ENCODE data around the gene MCC. TPM values are rescaled to one million over a fixed set of nuclear protein-coding genes. Genes with fewer than 3 reads are reported as not detected.

MCC gene
- total and polyA plus RNA-seq, 2 of the 4 experiments (the other 2 are of a cell fraction): 5.0 to 20.6 TPM

DNA sequence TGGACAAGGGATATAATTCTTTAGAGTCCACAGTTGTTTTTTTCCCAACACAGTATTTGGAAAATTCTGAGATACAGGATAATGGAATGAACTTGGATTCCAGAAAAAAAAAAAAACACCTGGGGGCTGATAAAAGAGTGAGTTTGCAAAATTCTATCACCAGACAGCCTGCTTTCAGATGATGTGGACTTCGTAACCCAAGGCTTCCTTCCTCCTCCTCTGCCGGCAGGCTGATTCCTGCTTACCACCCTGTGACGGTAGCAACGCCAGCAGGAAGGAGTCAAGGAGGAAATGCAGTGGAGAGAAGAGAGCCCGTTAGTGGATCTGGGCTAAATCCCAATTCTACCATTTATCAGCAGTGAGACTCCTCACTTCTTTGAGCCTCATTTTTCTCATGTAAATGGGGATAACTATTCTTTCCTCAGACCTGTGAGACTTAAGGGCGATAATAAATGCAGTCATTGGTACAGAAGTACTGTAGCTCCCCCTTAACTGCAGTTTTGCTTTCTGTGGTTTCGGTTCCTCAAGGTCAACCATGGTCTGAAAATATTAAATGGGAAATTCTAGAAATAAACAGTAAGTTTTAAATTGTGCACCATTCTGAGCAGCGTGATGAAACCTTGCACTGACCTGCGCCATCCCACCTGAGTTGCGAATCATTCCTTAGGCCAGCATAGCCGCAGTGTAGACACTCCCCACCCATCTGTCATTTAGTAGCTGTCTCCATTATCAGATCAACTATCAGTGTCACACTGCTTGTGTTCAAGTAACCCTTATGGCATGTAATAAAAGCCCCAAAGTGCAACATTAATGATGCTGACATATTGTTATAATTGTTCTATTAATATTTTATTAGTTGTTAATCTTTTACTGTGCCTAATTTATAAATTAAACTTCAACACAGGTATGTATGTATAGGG, 440.3 kb downstream of the MCC start (continued):
- TF ChIP-seq MXI1 (IDR thresholded peaks at IDR 0.05; ENCODE audit: borderline replicate concordance, low read depth, low read length): no peak
- TF ChIP-seq MAFK (IDR thresholded peaks at IDR 0.05; ENCODE audit: low read depth, low read length): no peak

DNA sequence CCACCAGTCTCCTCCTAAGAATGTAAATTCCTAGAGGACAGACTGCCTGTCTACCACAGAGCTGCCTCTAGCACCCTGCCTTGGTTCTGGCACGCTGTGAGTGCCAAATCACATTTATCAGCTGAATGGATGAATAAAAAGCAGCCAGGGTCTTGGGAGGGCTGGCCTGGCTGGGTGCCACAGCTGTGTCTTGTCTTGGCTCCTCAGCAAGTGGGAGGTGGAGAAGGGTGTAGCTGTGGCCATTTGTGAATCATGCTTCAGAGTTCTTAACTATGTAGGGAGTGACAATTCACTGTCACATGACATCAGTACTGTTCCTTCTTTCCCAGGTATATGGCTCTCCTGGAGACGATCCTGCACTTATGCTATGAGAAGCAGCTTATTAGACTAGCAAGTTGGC, 441.0 kb downstream of the MCC start:
- Histone ChIP-seq H2BK120ac (ENCODE audit: low read depth, low read length) (no peak overlapping the region), H4K8ac (ENCODE audit: low read depth in 2 of 2, low read length in 2 of 2) (0 out of 4 replicates have a peak overlapping the region, but pooled peaks of 1 of the 2 experiments have one; percentile 16), H3K14ac (replicated peaks; ENCODE audit: low read depth, low read length) (0 out of 2 replicates have a peak overlapping the region, but pooled peaks have one; percentile 14), H4K20me1 (ENCODE audit: insufficient read depth, low read length) (no peaks in the 10 kb centered on the region), H4K91ac (ENCODE audit: insufficient read depth, low read depth, low read length) (no peak overlapping the region), H3K4me1 (ENCODE audit: control insufficient read depth, insufficient read depth, low read length) (peaks cover 22% of the 10 kb centered on the region), H3K79me1 (ENCODE audit: low read depth in 1 of 2, low read length in 2 of 2) (peaks cover 0 to 7% of the 10 kb centered on the region in 2 experiments; a peak in 2 of 4 replicates), H2AFZ (replicated peaks; ENCODE audit: low read length, poor library complexity) (peak overlapping the region; percentile 34), H2BK20ac (ENCODE audit: low read depth, low read length) (0 out of 2 replicates have a peak overlapping the region, but pooled peaks have one; percentile 16), H3K4me3 (ENCODE audit: insufficient read depth, low read depth, low read length) (no peak overlapping the region), H2BK5ac (ENCODE audit: low read depth, low read length, poor library complexity, severe bottlenecking) (no peak overlapping the region), H3K27me3 (ENCODE audit: control insufficient read depth, insufficient read depth, low read length) (no peaks in the 10 kb centered on the region), H3K9me1 (ENCODE audit: insufficient read depth, low read length) (peaks cover 24% of the 10 kb centered on the region), H3K27ac (ENCODE audit: insufficient read depth, low read length) (no peak overlapping the region), H3K9ac (ENCODE audit: low read depth, low read length) (no peak overlapping the region), H2BK15ac (ENCODE audit: low read depth, low read length) (no peak overlapping the region), H3K9me3 (ENCODE audit: control insufficient read depth, insufficient read depth, low read length) (no peaks in the 10 kb centered on the region), H3K36me3 (ENCODE audit: control insufficient read depth, insufficient read depth, low read length) (peaks cover 48% of the 10 kb centered on the region), H2AK5ac (ENCODE audit: low read depth, low read length) (peak overlapping the region; percentile 28; the same call in 1 of the 2 replicates), H3K4ac (ENCODE audit: low read depth, low read length) (peak overlapping the region; percentile 2; the same call in 1 of the 2 replicates), H3K56ac (ENCODE audit: extremely low read depth, insufficient read depth, low read length) (no peak overlapping the region), H3K23ac (ENCODE audit: low read depth, low read length) (no peak overlapping the region), H2AK9ac (replicated peaks; ENCODE audit: low read depth, low read length, poor library complexity) (no peak overlapping the region), H3K18ac (ENCODE audit: low read depth, low read length) (no peak overlapping the region), H3K4me2 (ENCODE audit: low read depth, low read length) (no peak overlapping the region), H4K5ac (ENCODE audit: low read depth, low read length) (no peak overlapping the region)
- ATAC-seq (ENCODE audit: low read depth) (no peak), DNase-seq (no peak)
- POLR2A ChIA-PET (ENCODE audit: unreplicated experiment): no interaction called here
- in situ Hi-C loops (cut with MboI; ENCODE audit: low sequenced_read_pairs) (no loop called here), dilution Hi-C loops (cut with HindIII; ENCODE audit: low sequenced_read_pairs, unreplicated experiment) (no loop called here), intact Hi-C loops (cut with micrococcal nuclease) (no loop called here)
- no CpG with 5 or more reads among the region's 2 CpGs for WGBS, 2 experiments (ENCODE audit: extremely low coverage in 2 of 2, insufficient read length in 1 of 2)
- TF ChIP-seq, protein P1, sequence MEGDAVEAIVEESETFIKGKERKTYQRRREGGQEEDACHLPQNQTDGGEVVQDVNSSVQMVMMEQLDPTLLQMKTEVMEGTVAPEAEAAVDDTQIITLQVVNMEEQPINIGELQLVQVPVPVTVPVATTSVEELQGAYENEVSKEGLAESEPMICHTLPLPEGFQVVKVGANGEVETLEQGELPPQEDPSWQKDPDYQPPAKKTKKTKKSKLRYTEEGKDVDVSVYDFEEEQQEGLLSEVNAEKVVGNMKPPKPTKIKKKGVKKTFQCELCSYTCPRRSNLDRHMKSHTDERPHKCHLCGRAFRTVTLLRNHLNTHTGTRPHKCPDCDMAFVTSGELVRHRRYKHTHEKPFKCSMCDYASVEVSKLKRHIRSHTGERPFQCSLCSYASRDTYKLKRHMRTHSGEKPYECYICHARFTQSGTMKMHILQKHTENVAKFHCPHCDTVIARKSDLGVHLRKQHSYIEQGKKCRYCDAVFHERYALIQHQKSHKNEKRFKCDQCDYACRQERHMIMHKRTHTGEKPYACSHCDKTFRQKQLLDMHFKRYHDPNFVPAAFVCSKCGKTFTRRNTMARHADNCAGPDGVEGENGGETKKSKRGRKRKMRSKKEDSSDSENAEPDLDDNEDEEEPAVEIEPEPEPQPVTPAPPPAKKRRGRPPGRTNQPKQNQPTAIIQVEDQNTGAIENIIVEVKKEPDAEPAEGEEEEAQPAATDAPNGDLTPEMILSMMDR (conservative IDR thresholded peaks at IDR 0.05; ENCODE audit: low read depth, low read length): no peak
- TF ChIP-seq CEBPB (IDR thresholded peaks at IDR 0.05; ENCODE audit: low read depth, low read length): no peak
- TF ChIP-seq NFE2L2 (IDR thresholded peaks at IDR 0.05; ENCODE audit: low read depth, low read length): no peak
- CTCF ChIA-PET: no interaction called here
- BruUV-seq (replicated peaks): no TSS peak
